ENCODE results near the gene SYNC. TPM values are rescaled to one million over a fixed set of nuclear protein-coding genes. Genes with fewer than 3 reads are reported as not detected.

Gene SYNC
- 15.3 TPM for total RNA-seq

DNA sequence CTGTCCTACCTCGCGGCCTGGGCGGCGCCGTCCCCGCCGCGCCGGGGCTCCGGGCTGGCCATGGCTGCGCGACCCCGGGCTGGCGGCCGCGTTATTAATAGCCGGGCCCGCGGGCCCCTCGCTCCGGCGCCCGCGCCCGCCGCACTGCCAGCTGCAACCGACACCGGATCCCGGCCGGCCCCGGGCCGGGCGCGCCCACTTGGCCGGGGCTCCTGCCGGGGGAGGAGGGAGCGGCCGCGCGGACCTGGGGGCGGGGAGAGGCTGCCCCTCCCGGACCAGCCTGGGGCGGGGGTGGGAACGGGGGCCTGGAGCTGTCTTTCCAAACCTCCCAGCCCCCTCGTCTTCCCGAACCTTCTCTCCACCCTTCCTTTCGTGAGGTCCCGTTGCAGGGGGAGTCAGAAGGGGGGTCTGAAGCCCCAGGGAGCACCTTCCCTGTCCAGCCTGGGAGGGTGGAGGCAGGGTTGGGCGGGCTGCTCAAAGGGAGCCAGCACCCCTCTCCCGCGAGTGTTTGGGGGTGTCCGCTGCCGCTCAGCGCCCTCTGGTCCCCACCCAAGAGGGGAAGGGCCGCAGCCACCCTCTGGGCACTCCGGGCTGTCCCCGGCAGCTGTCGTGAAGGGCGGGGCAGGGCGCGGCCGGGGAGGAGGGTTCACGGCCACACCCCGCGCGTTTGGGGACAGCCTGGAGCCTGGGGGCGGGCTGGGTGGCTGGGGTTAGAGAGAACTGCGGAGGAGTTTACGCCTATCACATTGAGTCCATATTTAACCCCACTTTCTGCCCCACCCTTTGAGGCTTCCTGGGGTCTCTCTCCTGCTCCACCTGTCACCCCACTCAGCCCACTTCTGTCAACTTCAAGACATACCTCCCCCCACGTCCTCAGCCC is at the start of gene SYNC:
SYNC (minus strand) TSS at position 172 of the 880 bp plus-strand sequence; CDS start at position 62, 110 bp downstream.

DNA sequence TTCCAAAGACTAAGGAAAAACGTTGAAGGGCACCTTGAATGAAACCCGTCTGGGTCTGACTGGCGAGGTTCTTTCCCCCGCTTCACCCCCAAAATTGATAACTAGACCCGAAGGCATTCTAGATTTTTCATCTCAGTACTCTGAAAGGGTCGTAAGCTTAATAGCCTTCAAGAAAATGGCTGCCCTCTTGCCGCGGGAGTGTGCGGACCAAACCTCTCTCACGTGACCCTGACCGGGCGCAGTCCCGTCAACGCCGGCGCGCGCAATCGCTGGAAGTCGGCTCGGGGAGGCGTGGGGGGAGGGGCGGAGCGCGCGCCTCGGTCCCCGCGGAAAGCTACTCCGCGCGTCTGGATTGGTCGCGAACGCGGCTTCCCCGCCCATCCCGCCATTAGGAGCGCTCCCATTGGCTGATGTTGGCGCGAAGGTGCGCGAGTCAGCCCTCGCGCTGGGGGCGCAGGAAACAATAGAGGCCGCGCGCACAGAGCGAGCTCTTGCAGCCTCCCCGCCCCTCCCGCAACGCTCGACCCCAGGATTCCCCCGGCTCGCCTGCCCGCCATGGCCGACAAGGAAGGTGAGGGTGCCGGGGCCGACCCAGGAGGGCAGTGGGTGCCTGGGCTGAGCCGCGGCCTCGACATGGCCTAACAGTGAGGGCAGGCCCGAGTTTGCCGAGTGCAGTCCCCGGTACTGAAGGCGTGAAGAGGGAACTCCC is 51.7 kb downstream of the SYNC start, which contains the start of gene RBBP4:
RBBP4 (plus strand) TSS at position 457 of the 709 bp plus-strand sequence; CDS start at position 556, 99 bp downstream.

GRCh38 chr1:32650248-32650751 is 52.3 kb downstream of the SYNC start, which contains the start of gene ZBTB8OS:
ZBTB8OS (minus strand) TSS chr1:32650550; CDS start chr1:32650529, 21 bp downstream.

Other genes with a start within 250 kb of the SYNC start
- 3.8 TPM for gene ZBTB8B, start 237.7 kb downstream of the SYNC start, total RNA-seq
- gene ZBTB8A, start 163.3 kb downstream of the SYNC start, total RNA-seq, result 24.7 TPM
- gene ZBTB8OS, start 52.2 kb downstream of the SYNC start, total RNA-seq, result 30.5 TPM
- gene RBBP4, start 51.6 kb downstream of the SYNC start, total RNA-seq, result 252 TPM
- gene YARS1, start 114.6 kb upstream of the SYNC start, total RNA-seq, result 42.4 TPM
- 96.8 TPM for gene S100PBP, start 114.9 kb upstream of the SYNC start, total RNA-seq
- 69.1 TPM for gene FNDC5, start 168.1 kb upstream of the SYNC start, total RNA-seq
- 15.2 TPM for gene HPCA, start 183.7 kb upstream of the SYNC start, total RNA-seq
- 10.6 TPM for gene TMEM54, start 198.6 kb upstream of the SYNC start, total RNA-seq

Measured in camera-type eye (tissue), 1 donor.